GM23338 (cell line): ENCODE results near the gene PDE4B.

Source experiments
- CREB1 ChIP-seq: fragments of 250-450 bp; sonication (Bioruptor Pico); IDR thresholded peaks from 2 replicates; pipeline ENCODE4 v1.5.0; 2020; ENCODE audit warnings: low read depth, mild to moderate bottlenecking, moderate library complexity
- CTCF ChIP-seq, 2 experiments: fragments of 200-600 bp in 1 of 2; sonication (generic) in 1 of 2; conservative IDR thresholded peaks; 2 replicates each; pipeline versions ENCODE4 v1.5.1 to v1.6.1; 2016 to 2017; ENCODE audit warnings: antibody characterized with exemption in 2 of 2, low read depth in 2 of 2, mild to moderate bottlenecking in 2 of 2, moderate library complexity in 1 of 2
- ETS1 ChIP-seq: IDR thresholded peaks from 2 replicates; pipeline ENCODE4 v1.6.1; 2016; ENCODE audit warnings: antibody characterized with exemption
- EZH2 ChIP-seq: fragments of 200-600 bp; sonication (generic); IDR thresholded peaks from one replicate; pipeline ENCODE4 v1.8.0; 2017; ENCODE audit warnings: antibody characterized with exemption, mild to moderate bottlenecking, low read depth; ENCODE audit not compliant: unreplicated experiment
- EZH2phosphoT487 ChIP-seq: fragments of 200-600 bp; sonication (generic); IDR thresholded peaks from one replicate; pipeline ENCODE4 v1.8.1; 2018; ENCODE audit warnings: antibody characterized with exemption; ENCODE audit not compliant: unreplicated experiment
- JUNB ChIP-seq: IDR thresholded peaks from one replicate; pipeline ENCODE4 v1.6.1; 2016; ENCODE audit warnings: antibody characterized with exemption; ENCODE audit not compliant: unreplicated experiment
- NANOG ChIP-seq: IDR thresholded peaks from 2 replicates; pipeline ENCODE4 v1.6.1; 2016; ENCODE audit warnings: antibody characterized with exemption, borderline replicate concordance
- POLR2AphosphoS5 ChIP-seq: IDR thresholded peaks from 2 replicates; pipeline ENCODE4 v1.6.1; 2016; ENCODE audit warnings: antibody characterized with exemption, low read depth
- REST ChIP-seq: IDR thresholded peaks from one replicate; pipeline ENCODE4 v1.6.1; 2018; ENCODE audit warnings: antibody characterized with exemption; ENCODE audit not compliant: unreplicated experiment
- STAT1 ChIP-seq: IDR thresholded peaks from one replicate; pipeline ENCODE4 v1.6.1; 2016; ENCODE audit warnings: antibody characterized with exemption; ENCODE audit not compliant: unreplicated experiment
- ZNF114 ChIP-seq: fragments of 250-450 bp; sonication (Bioruptor Pico); IDR thresholded peaks from 2 replicates; pipeline ENCODE4 v1.5.0; 2020; ENCODE audit warnings: mild to moderate bottlenecking, moderate library complexity
- ZNF331 ChIP-seq: fragments of 250-450 bp; sonication (Bioruptor Pico); IDR thresholded peaks from 2 replicates; pipeline ENCODE4 v1.5.0; 2020; ENCODE audit warnings: low read depth, mild to moderate bottlenecking, moderate library complexity

GRCh38 chr1:66237722-66238479, 445.2 kb downstream of the PDE4B start:
- no peak for TF ChIP-seq CTCF (conservative IDR thresholded peaks at IDR 0.05; ENCODE audit: low read depth in 2 of 2)
- no peak for TF ChIP-seq POLR2AphosphoS5
- TF ChIP-seq EZH2phosphoT487: no peak
- TF ChIP-seq EZH2: no peak
- TF ChIP-seq ZNF331 (CRISPR knock-in tag): no peak
- no peak for TF ChIP-seq JUNB
- TF ChIP-seq CREB1 (CRISPR knock-in tag): no peak
- TF ChIP-seq REST: no peak
- no peak for TF ChIP-seq NANOG
- no peak for TF ChIP-seq ETS1
- no peak for TF ChIP-seq STAT1
- no peak for TF ChIP-seq ZNF114
